HG02610 (cell line): ENCODE results near the gene CDH4.

ENCODE experiments used
- ATAC-seq: cut with Tn5 transposase; IDR thresholded peaks from one replicate; pipeline ENCODE4 v1.9.1; 2021; ENCODE audit warnings: mild to moderate bottlenecking, moderate library complexity; ENCODE audit not compliant: unreplicated experiment

CDH4 gene

GRCh38 chr20:61281286-61281795, 29.3 kb downstream of the CDH4 start:
- no peak for ATAC-seq

GRCh38 chr20:61284752-61285151, 32.7 kb downstream of the CDH4 start:
- no peak for ATAC-seq

- ATAC-seq: no peak
Observed at GRCh38 chr20:61285152-61285645, 33.1 kb downstream of the CDH4 start.

- no peak for ATAC-seq
Observed at GRCh38 chr20:61285691-61286090, 33.6 kb downstream of the CDH4 start.

GRCh38 chr20:61287583-61288275, 35.7 kb downstream of the CDH4 start:
- no peak for ATAC-seq

GRCh38 chr20:61288331-61288784, 36.3 kb downstream of the CDH4 start:
- ATAC-seq: no peak

GRCh38 chr20:61289166-61289565, 37.1 kb downstream of the CDH4 start:
- no peak for ATAC-seq

- ATAC-seq: no peak
Observed at GRCh38 chr20:61290721-61291120, 38.7 kb downstream of the CDH4 start.

DNA sequence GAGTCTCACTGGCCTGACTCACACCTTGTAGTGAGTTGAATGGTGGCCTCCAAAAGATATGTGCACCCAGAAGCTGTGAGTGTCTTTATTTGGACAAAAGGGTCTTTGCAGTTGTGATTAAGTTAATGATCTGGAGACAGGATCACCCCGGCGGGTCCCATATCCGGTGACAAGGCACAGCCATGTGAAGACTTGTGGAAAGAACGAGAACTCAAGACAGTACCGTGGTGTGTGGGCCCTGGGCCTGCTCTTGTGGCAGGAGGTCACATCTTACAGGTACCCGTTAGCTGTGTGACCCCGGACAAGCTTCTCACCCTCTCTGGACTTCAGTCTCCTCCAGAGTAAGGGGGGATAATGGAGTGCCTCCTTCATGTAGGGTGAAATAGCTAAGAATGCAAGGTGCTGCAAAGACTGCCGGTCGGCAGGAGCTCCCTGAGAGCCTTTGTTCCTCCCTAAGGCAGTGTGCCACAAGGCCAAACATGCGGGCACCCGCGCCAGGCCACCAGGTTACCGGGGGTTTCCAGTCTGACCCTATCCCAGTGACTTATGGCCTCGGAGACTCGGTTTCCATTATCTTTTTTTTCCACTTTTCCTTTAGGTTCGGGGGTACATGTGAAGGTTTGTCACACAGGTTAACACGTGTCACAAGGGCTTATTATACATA, 39.2 kb downstream of the CDH4 start:
- ATAC-seq: no peak

- ATAC-seq: no peak
Observed at GRCh38 chr20:61292391-61292790, 40.3 kb downstream of the CDH4 start.

GRCh38 chr20:61292821-61293612, 41.0 kb downstream of the CDH4 start:
- no peak for ATAC-seq

- ATAC-seq: no peak
Observed at GRCh38 chr20:61293951-61294350, 41.9 kb downstream of the CDH4 start.

- no peak for ATAC-seq
Observed at GRCh38 chr20:61295249-61295648, 43.2 kb downstream of the CDH4 start.

- no peak for ATAC-seq
Observed at GRCh38 chr20:61295682-61296628, 43.9 kb downstream of the CDH4 start.

DNA sequence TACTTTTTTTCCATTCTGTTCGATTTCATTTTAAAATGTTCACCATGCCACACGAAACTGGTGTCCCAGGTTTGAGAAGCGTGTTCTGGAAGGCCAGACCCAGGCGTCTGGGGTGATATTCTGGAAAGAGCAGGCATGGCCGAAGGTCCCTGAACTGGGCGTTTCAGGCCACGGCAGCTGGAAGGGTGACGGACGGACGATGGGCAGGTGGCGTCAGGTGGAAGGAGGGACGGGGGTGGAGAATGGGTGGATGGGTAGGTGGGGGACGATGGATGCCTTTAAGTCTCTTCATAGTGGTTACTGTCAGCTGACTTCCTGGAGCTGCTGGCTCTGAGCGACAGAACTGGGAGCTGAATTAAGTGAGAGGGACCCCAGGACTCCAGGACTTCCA, 44.6 kb downstream of the CDH4 start:
- ATAC-seq: no peak

GRCh38 chr20:61297491-61297890, 45.4 kb downstream of the CDH4 start:
- no peak for ATAC-seq

- ATAC-seq: no peak
Observed at GRCh38 chr20:61297986-61298385, 45.9 kb downstream of the CDH4 start.

GRCh38 chr20:61298661-61299060, 46.6 kb downstream of the CDH4 start:
- no peak for ATAC-seq

DNA sequence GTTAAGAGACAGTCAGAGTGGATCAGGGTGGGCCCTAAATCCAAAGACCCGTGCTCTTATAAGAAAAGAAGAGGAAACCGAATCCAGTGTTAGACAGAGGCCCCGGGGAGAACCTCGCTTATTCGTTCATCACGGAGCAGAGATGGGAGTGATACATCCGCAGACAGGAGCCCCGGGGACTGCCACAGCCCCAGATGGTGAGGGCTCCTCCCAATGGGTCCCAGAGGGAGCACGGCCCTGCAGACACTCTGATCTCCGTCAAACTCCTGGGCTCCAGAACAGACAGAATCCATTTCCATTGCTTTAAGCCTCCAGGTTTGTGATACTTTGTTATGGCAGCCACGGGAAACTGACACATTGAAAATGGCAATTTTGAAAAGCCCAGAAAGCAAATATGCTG, 47.0 kb downstream of the CDH4 start:
- ATAC-seq: no peak

DNA sequence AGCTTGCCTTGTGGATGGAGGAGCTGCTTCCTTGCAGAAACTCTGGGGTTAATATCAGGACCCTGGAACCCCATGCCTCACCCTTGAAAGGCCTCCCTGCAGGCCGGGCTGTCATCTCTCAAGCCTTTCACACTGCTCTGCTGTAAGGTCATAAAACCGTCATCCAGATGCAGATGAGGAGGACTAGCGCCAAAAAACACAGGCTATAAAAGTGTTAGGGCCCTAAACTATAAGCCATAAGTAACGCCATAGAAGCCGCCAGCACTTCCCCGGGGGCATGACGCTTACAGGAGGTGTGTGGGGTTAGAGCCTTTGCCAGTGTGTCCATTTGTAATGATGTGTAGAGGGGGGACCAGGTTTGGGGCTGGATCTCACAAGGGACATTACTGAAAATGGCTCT, 47.6 kb downstream of the CDH4 start:
- ATAC-seq: no peak
